NCI-H526 (cell line): ENCODE results near the gene GNB1L.
"Not testable (repeated sequence)": the region's sequence is repeated elsewhere in the genome, so short reads cannot be mapped to it uniquely, and the experiment has no call there.

Experiments
- DNase-seq, 2 experiments: peaks; one replicate each; lab custom pipeline; 2025; lab: John Stamatoyannopoulos, UW

Gene GNB1L

GRCh38 chr22:19795617-19796008 is 59.1 kb downstream of the GNB1L start:
- DNase-seq: no peak

- no peak for DNase-seq
Observed at GRCh38 chr22:19793661-19794310, 60.9 kb downstream of the GNB1L start.

- no peak for DNase-seq
Observed at GRCh38 chr22:19793161-19793560, 61.5 kb downstream of the GNB1L start.

- not testable (repeated sequence) for DNase-seq
Observed at GRCh38 chr22:19792383-19792896, 62.2 kb downstream of the GNB1L start.

GRCh38 chr22:19791894-19792293 is 62.8 kb downstream of the GNB1L start:
- no peak for DNase-seq

- DNase-seq: no peak
Observed at GRCh38 chr22:19791243-19791642, 63.4 kb downstream of the GNB1L start.

GRCh38 chr22:19789828-19790227 is 64.8 kb downstream of the GNB1L start:
- no peak for DNase-seq

GRCh38 chr22:19789406-19789805 is 65.3 kb downstream of the GNB1L start:
- DNase-seq: no peak

GRCh38 chr22:19788661-19789225 is 65.9 kb downstream of the GNB1L start:
- DNase-seq: no peak

GRCh38 chr22:19787849-19788141 is 66.9 kb downstream of the GNB1L start:
- no peak for DNase-seq

GRCh38 chr22:19786959-19787848 is 67.5 kb downstream of the GNB1L start:
- no peak for DNase-seq

- no peak for DNase-seq
Observed at GRCh38 chr22:19786264-19786585, 68.4 kb downstream of the GNB1L start.

GRCh38 chr22:19785461-19786263 is 69.0 kb downstream of the GNB1L start:
- no peak for DNase-seq

- no peak for DNase-seq
Observed at GRCh38 chr22:19784384-19785175, 70.1 kb downstream of the GNB1L start.

GRCh38 chr22:19783586-19784383 is 70.9 kb downstream of the GNB1L start:
- DNase-seq: no peak

GRCh38 chr22:19782533-19782932 is 72.1 kb downstream of the GNB1L start:
- DNase-seq: no peak

- no peak for DNase-seq
Observed at GRCh38 chr22:19779685-19780268, 74.9 kb downstream of the GNB1L start.

GRCh38 chr22:19779011-19779421 is 75.7 kb downstream of the GNB1L start:
- no peak for DNase-seq

GRCh38 chr22:19777192-19777591 is 77.5 kb downstream of the GNB1L start:
- not testable (repeated sequence) for DNase-seq

GRCh38 chr22:19776433-19777031 is 78.1 kb downstream of the GNB1L start:
- no peak for DNase-seq
